ENCODE data around the gene ADH7.
"Not testable (repeated sequence)": the region's sequence is repeated elsewhere in the genome, so short reads cannot be mapped to it uniquely, and the experiment has no call there.

Gene ADH7

GRCh38 chr4:99379571-99379970 lies 55.6 kb downstream of the ADH7 start:
- no peak for DNase-seq (ENCODE audit: low spot score)

- no peak for DNase-seq (ENCODE audit: low spot score)
Measured at GRCh38 chr4:99378876-99379275, 56.3 kb downstream of the ADH7 start.

- not testable (repeated sequence) for DNase-seq (ENCODE audit: low spot score)
Measured at GRCh38 chr4:99377341-99377740, 57.8 kb downstream of the ADH7 start.

GRCh38 chr4:99372464-99372863 lies 62.7 kb downstream of the ADH7 start:
- not testable (repeated sequence) for DNase-seq (ENCODE audit: low spot score)

- not testable (repeated sequence) for DNase-seq (ENCODE audit: low spot score)
Measured at GRCh38 chr4:99367817-99368216, 67.3 kb downstream of the ADH7 start.

- no peak for DNase-seq (ENCODE audit: low spot score)
Measured at GRCh38 chr4:99366491-99366890, 68.7 kb downstream of the ADH7 start.

- no peak for DNase-seq (ENCODE audit: low spot score)
Measured at GRCh38 chr4:99362768-99363167, 72.4 kb downstream of the ADH7 start.

Measured in HuH-7.5 (cell line).